Karpas-422 (cell line): ENCODE measurements around the gene LGR4. TPM values are rescaled to one million over a fixed set of nuclear protein-coding genes. Genes with fewer than 3 reads are reported as not detected.

ENCODE experiments used
- DNase-seq: peaks from one replicate; pipeline ENCODE4 v3.0.0-alpha.2; 2015
- H2AFZ ChIP-seq: fragments of 200-600 bp; sonication (generic); 2 replicates; pipeline ENCODE4 v1.6.1; 2014; ENCODE audit warnings: antibody characterized with exemption, low read length, mixed read lengths
- H3K27ac ChIP-seq: fragments of 200-600 bp; sonication (generic); 2 replicates; pipeline ENCODE4 v1.5.1; 2014; ENCODE audit warnings: mild to moderate bottlenecking, low read length, moderate library complexity
- H3K27me3 ChIP-seq: fragments of 200-600 bp; sonication (generic); 2 replicates; pipeline ENCODE4 v1.6.1; 2014; ENCODE audit warnings: low read length, mixed read lengths
- H3K36me3 ChIP-seq: fragments of 200-600 bp; sonication (generic); 2 replicates; pipeline ENCODE4 v1.6.1; 2014; ENCODE audit warnings: low read length, mixed read lengths; ENCODE audit not compliant: insufficient read depth
- H3K4me1 ChIP-seq: fragments of 200-600 bp; sonication (generic); 2 replicates; pipeline ENCODE4 v1.6.1; 2014; ENCODE audit warnings: mild to moderate bottlenecking, low read length, mixed read lengths
- H3K4me2 ChIP-seq: fragments of 200-600 bp; sonication (generic); 2 replicates; pipeline ENCODE4 v1.6.1; 2014; ENCODE audit warnings: low read length, low read depth, mild to moderate bottlenecking; ENCODE audit not compliant: poor library complexity, severe bottlenecking
- H3K4me3 ChIP-seq: fragments of 200-600 bp; sonication (generic); 2 replicates; pipeline ENCODE4 v1.5.1; 2014; ENCODE audit warnings: mild to moderate bottlenecking, antibody characterized with exemption, low read length, mixed read lengths
- H3K79me2 ChIP-seq: fragments of 200-600 bp; sonication (generic); 2 replicates; pipeline ENCODE4 v1.6.1; 2014; ENCODE audit warnings: mild to moderate bottlenecking, low read length, mixed read lengths
- H3K9ac ChIP-seq: fragments of 200-600 bp; sonication (generic); 2 replicates; pipeline ENCODE4 v1.6.0; 2014; ENCODE audit warnings: low read length
- H3K9me2 ChIP-seq: fragments of 200-600 bp; sonication (generic), shearing (Covaris generic); replicated peaks from 2 replicates; pipeline ENCODE4 v1.6.0; 2014; ENCODE audit warnings: mild to moderate bottlenecking, low read length, moderate library complexity; ENCODE audit not compliant: insufficient read depth
- H3K9me3 ChIP-seq: fragments of 300-700, 200-600 bp; sonication (generic); 2 replicates; pipeline ENCODE4 v1.6.1; 2014; ENCODE audit warnings: low read length, mixed read lengths
- H4K20me1 ChIP-seq: fragments of 200-600 bp; sonication (generic); 2 replicates; pipeline ENCODE4 v1.6.1; 2014; ENCODE audit warnings: mild to moderate bottlenecking, antibody characterized with exemption, low read length, low read depth; ENCODE audit not compliant: insufficient read depth
- total RNA-seq: library from RNA; depleted of rRNA; stranded (reverse); fragments of >200 nt; shearing (Covaris generic); gene quantifications from 2 replicates; pipeline ENCODE4 v1.2.3, GENCODE V29; 2014; ENCODE audit warnings: low replicate concordance

The LGR4 gene
- total RNA-seq, 1 experiment from 2014 or later, result 0.04 TPM

- no peaks in the 10 kb centered on the region for H3K9me3 ChIP-seq
- H3K9me2 ChIP-seq, result no peaks in the 10 kb centered on the region
- H2AFZ ChIP-seq, result no peak overlapping the region
- no peak overlapping the region for H3K4me3 ChIP-seq
- H3K27ac ChIP-seq, result no peak overlapping the region
- no peak overlapping the region for H3K4me2 ChIP-seq
- DNase-seq, result no peak
- H4K20me1 ChIP-seq, result no peaks in the 10 kb centered on the region
- no peaks in the 10 kb centered on the region for H3K4me1 ChIP-seq
- H3K79me2 ChIP-seq, result no peaks in the 10 kb centered on the region
- H3K9ac ChIP-seq, result no peak overlapping the region
- no peaks in the 10 kb centered on the region for H3K27me3 ChIP-seq
- H3K36me3 ChIP-seq, result no peaks in the 10 kb centered on the region
Observed at GRCh38 chr11:27421819-27422494, 50.6 kb downstream of the LGR4 start.

- Histone ChIP-seq H3K9me2 (no peaks in the 10 kb centered on the region), H3K4me1 (no peaks in the 10 kb centered on the region), H4K20me1 (no peaks in the 10 kb centered on the region), H2AFZ (no peak overlapping the region), H3K79me2 (no peaks in the 10 kb centered on the region), H3K4me3 (no peak overlapping the region), H3K4me2 (no peak overlapping the region), H3K9me3 (no peaks in the 10 kb centered on the region), H3K27me3 (no peaks in the 10 kb centered on the region), H3K36me3 (no peaks in the 10 kb centered on the region), H3K27ac (no peak overlapping the region), H3K9ac (no peak overlapping the region)
- DNase-seq, result no peak
Observed at GRCh38 chr11:27420722-27421572, 51.6 kb downstream of the LGR4 start.

GRCh38 chr11:27420217-27420616 is 52.4 kb downstream of the LGR4 start:
- H3K9me3 ChIP-seq, result no peaks in the 10 kb centered on the region
- H3K27ac ChIP-seq, result no peak overlapping the region
- H3K27me3 ChIP-seq, result no peaks in the 10 kb centered on the region
- H3K36me3 ChIP-seq, result no peaks in the 10 kb centered on the region
- DNase-seq, result no peak
- H2AFZ ChIP-seq, result no peak overlapping the region
- H3K4me3 ChIP-seq, result no peak overlapping the region
- H3K9me2 ChIP-seq, result no peaks in the 10 kb centered on the region
- H3K4me1 ChIP-seq, result no peaks in the 10 kb centered on the region
- no peak overlapping the region for H3K9ac ChIP-seq
- no peak overlapping the region for H3K4me2 ChIP-seq
- H3K79me2 ChIP-seq, result no peaks in the 10 kb centered on the region
- H4K20me1 ChIP-seq, result no peaks in the 10 kb centered on the region

GRCh38 chr11:27418356-27418755 is 54.2 kb downstream of the LGR4 start:
- no peaks in the 10 kb centered on the region for H3K79me2 ChIP-seq

GRCh38 chr11:27416568-27417176 is 55.9 kb downstream of the LGR4 start:
- Histone ChIP-seq H3K36me3 (no peaks in the 10 kb centered on the region), H3K4me3 (no peak overlapping the region), H3K9me2 (no peaks in the 10 kb centered on the region), H3K79me2 (no peaks in the 10 kb centered on the region), H3K4me2 (no peak overlapping the region), H4K20me1 (no peaks in the 10 kb centered on the region), H2AFZ (no peak overlapping the region), H3K27me3 (no peaks in the 10 kb centered on the region), H3K4me1 (no peaks in the 10 kb centered on the region), H3K9ac (no peak overlapping the region), H3K27ac (no peak overlapping the region), H3K9me3 (no peaks in the 10 kb centered on the region)
- DNase-seq, result no peak

More at GRCh38 chr11:27418356-27418755, 54.2 kb downstream of the LGR4 start:
- no peak overlapping the region for H3K4me2 ChIP-seq
- no peaks in the 10 kb centered on the region for H3K4me1 ChIP-seq
- H3K27ac ChIP-seq, result no peak overlapping the region
- no peak overlapping the region for H3K4me3 ChIP-seq
- H2AFZ ChIP-seq, result no peak overlapping the region
- H3K9me3 ChIP-seq, result no peaks in the 10 kb centered on the region
- H3K36me3 ChIP-seq, result no peaks in the 10 kb centered on the region
- H4K20me1 ChIP-seq, result no peaks in the 10 kb centered on the region
- no peak for DNase-seq
- no peaks in the 10 kb centered on the region for H3K9me2 ChIP-seq
- no peak overlapping the region for H3K9ac ChIP-seq
- H3K27me3 ChIP-seq, result no peaks in the 10 kb centered on the region

GRCh38 chr11:27414644-27415043 is 57.9 kb downstream of the LGR4 start:
- no peaks in the 10 kb centered on the region for H3K4me1 ChIP-seq
- H3K27me3 ChIP-seq, result no peaks in the 10 kb centered on the region
- no peak for DNase-seq
- no peak overlapping the region for H3K9ac ChIP-seq
- H4K20me1 ChIP-seq, result no peaks in the 10 kb centered on the region
- H3K9me3 ChIP-seq, result no peaks in the 10 kb centered on the region
- H3K36me3 ChIP-seq, result no peaks in the 10 kb centered on the region
- no peak overlapping the region for H2AFZ ChIP-seq
- H3K4me2 ChIP-seq, result no peak overlapping the region
- no peaks in the 10 kb centered on the region for H3K79me2 ChIP-seq
- H3K9me2 ChIP-seq, result no peaks in the 10 kb centered on the region
- H3K4me3 ChIP-seq, result no peak overlapping the region
- no peak overlapping the region for H3K27ac ChIP-seq

- H3K36me3 ChIP-seq, result no peaks in the 10 kb centered on the region
- H4K20me1 ChIP-seq, result no peaks in the 10 kb centered on the region
- H3K4me2 ChIP-seq, result no peak overlapping the region
- H3K4me1 ChIP-seq, result no peaks in the 10 kb centered on the region
- H2AFZ ChIP-seq, result no peak overlapping the region
- H3K27me3 ChIP-seq, result no peaks in the 10 kb centered on the region; the same call in 1 of the 2 replicates
- H3K9me3 ChIP-seq, result no peaks in the 10 kb centered on the region
- H3K9ac ChIP-seq, result no peak overlapping the region
- no peaks in the 10 kb centered on the region for H3K79me2 ChIP-seq
- no peak overlapping the region for H3K27ac ChIP-seq
- DNase-seq, result no peak
- H3K4me3 ChIP-seq, result no peak overlapping the region
- no peaks in the 10 kb centered on the region for H3K9me2 ChIP-seq
Observed at GRCh38 chr11:27413218-27413617, 59.4 kb downstream of the LGR4 start.

- H3K4me2 ChIP-seq, result no peak overlapping the region
Observed at GRCh38 chr11:27412192-27412691, 60.3 kb downstream of the LGR4 start.

More at GRCh38 chr11:27412192-27412691, 60.3 kb downstream of the LGR4 start:
- no peak for DNase-seq
- no peak overlapping the region for H3K4me3 ChIP-seq
- H3K9ac ChIP-seq, result no peak overlapping the region
- no peaks in the 10 kb centered on the region; the same call in 1 of the 2 replicates for H3K27me3 ChIP-seq
- no peaks in the 10 kb centered on the region for H3K9me2 ChIP-seq
- H3K4me1 ChIP-seq, result no peaks in the 10 kb centered on the region
- no peak overlapping the region for H2AFZ ChIP-seq
- no peak overlapping the region for H3K27ac ChIP-seq
- no peaks in the 10 kb centered on the region for H4K20me1 ChIP-seq
- no peaks in the 10 kb centered on the region for H3K36me3 ChIP-seq
- H3K9me3 ChIP-seq, result no peaks in the 10 kb centered on the region
- H3K79me2 ChIP-seq, result no peaks in the 10 kb centered on the region
